Neuronal stem cell (in vitro differentiated cells): ENCODE data around the gene WRAP73.

Experiments used
- DNase-seq: peaks from one replicate; pipeline ENCODE4 v3.0.0-alpha.2; 2013; ENCODE audit warnings: low spot score
- H2AFZ ChIP-seq: one replicate; pipeline ENCODE4 v1.6.1; 2013; ENCODE audit warnings: mild to moderate bottlenecking, low read length, inconsistent platforms
- H2AK5ac ChIP-seq: 2 replicates; pipeline ENCODE4 v1.6.1; 2013; ENCODE audit warnings: low read depth, mild to moderate bottlenecking, inconsistent platforms, low read length, moderate library complexity, mixed read lengths
- H2BK120ac ChIP-seq: 2 replicates; pipeline ENCODE4 v1.6.1; 2013; ENCODE audit warnings: low read depth, mild to moderate bottlenecking, inconsistent platforms, low read length, moderate library complexity, mixed read lengths
- H2BK12ac ChIP-seq: one replicate; pipeline ENCODE4 v1.6.1; 2013; ENCODE audit warnings: low read length, inconsistent platforms
- H2BK15ac ChIP-seq: 2 replicates; pipeline ENCODE4 v1.6.1; 2013; ENCODE audit warnings: mild to moderate bottlenecking, low read length, inconsistent platforms, mixed read lengths
- H2BK5ac ChIP-seq: one replicate; pipeline ENCODE4 v1.6.1; 2013; ENCODE audit warnings: inconsistent platforms, mild to moderate bottlenecking, low read length, moderate library complexity
- H3K14ac ChIP-seq: one replicate; pipeline ENCODE4 v1.6.1; 2013; ENCODE audit warnings: low read length, inconsistent platforms
- H3K18ac ChIP-seq: 2 replicates; pipeline ENCODE4 v1.6.1; 2013; ENCODE audit warnings: low read length, inconsistent platforms
- H3K23ac ChIP-seq: 2 replicates; pipeline ENCODE4 v1.6.1; 2013; ENCODE audit warnings: low read depth, mild to moderate bottlenecking, mixed read lengths, low read length, inconsistent platforms; ENCODE audit not compliant: poor library complexity
- H3K27ac ChIP-seq: replicated peaks from 3 replicates; pipeline ENCODE4 v1.5.1; 2013; ENCODE audit warnings: low read length, inconsistent platforms
- H3K27me3 ChIP-seq, 3 experiments: 2 replicates each; pipeline ENCODE4 v1.6.1; 2013; ENCODE audit warnings: low read length in 3 of 3, mild to moderate bottlenecking in 2 of 3, inconsistent platforms in 1 of 3, low read depth in 1 of 3, mixed read lengths in 1 of 3, moderate library complexity in 1 of 3; ENCODE audit not compliant: control insufficient read depth in 3 of 3, insufficient read depth in 3 of 3
- H3K36me3 ChIP-seq, 2 donors: replicated peaks in 1 of 2; 2 replicates each; pipeline ENCODE4 v1.6.1; 2013; ENCODE audit warnings: low read length in 2 of 2; ENCODE audit not compliant: control insufficient read depth in 2 of 2, insufficient read depth in 2 of 2
- H3K4ac ChIP-seq: 2 replicates; pipeline ENCODE4 v1.6.1; 2013; ENCODE audit warnings: inconsistent platforms, mild to moderate bottlenecking, low read length, moderate library complexity
- H3K4me1 ChIP-seq, 2 donors: 1 replicate in 1 of 2; 2 replicates in 1 of 2; pipeline ENCODE4 v1.6.1; 2013; ENCODE audit warnings: low read length in 2 of 2, low read depth in 1 of 2; ENCODE audit not compliant: control insufficient read depth in 2 of 2, insufficient read depth in 1 of 2
- H3K4me2 ChIP-seq: one replicate; pipeline ENCODE4 v1.6.1; 2013; ENCODE audit warnings: mild to moderate bottlenecking, low read length, inconsistent platforms; ENCODE audit not compliant: insufficient read depth, poor library complexity, severe bottlenecking
- H3K4me3 ChIP-seq, 2 donors: 2 replicates each; pipeline ENCODE4 v1.5.1; 2013; ENCODE audit warnings: low read length in 2 of 2, mild to moderate bottlenecking in 2 of 2, inconsistent platforms in 1 of 2, moderate library complexity in 1 of 2
- H3K79me1 ChIP-seq: one replicate; pipeline ENCODE4 v1.6.1; 2013; ENCODE audit warnings: low read depth, mild to moderate bottlenecking, inconsistent platforms, low read length, moderate library complexity
- H3K9ac ChIP-seq: one replicate; pipeline ENCODE4 v1.6.1; 2013; ENCODE audit warnings: mild to moderate bottlenecking, low read depth, low read length, inconsistent platforms; ENCODE audit not compliant: poor library complexity
- H3K9me3 ChIP-seq, 2 donors: replicated peaks in 1 of 2; 2 replicates each; pipeline versions ENCODE3 to v1.6.1; 2013; ENCODE audit warnings: low read length in 2 of 2, mild to moderate bottlenecking in 2 of 2, inconsistent platforms in 1 of 2, low read depth in 1 of 2, mixed read lengths in 1 of 2, moderate library complexity in 1 of 2; ENCODE audit not compliant: control insufficient read depth in 2 of 2, insufficient read depth in 1 of 2
- H4K8ac ChIP-seq: one replicate; pipeline ENCODE4 v1.6.1; 2013; ENCODE audit warnings: low read depth, mild to moderate bottlenecking, inconsistent platforms, low read length, moderate library complexity
- H4K91ac ChIP-seq: one replicate; pipeline ENCODE4 v1.6.1; 2013; ENCODE audit warnings: low read length, low read depth, mild to moderate bottlenecking, inconsistent platforms; ENCODE audit not compliant: poor library complexity
- WGBS, 2 donors: extraction: QIAGEN DNeasy Blood & Tissue Kit; methylation state at CpG; one replicate each; pipeline ENCODE4 v1.1.7; 2013; ENCODE audit warnings: missing lambda C conversion rate in 2 of 2, mixed read lengths in 1 of 2; ENCODE audit not compliant: insufficient read length in 2 of 2, insufficient replicate concordance in 1 of 2; ENCODE audit errors: extremely low coverage in 2 of 2; 5-methylcytosine and 5-hydroxymethylcytosine counted together

The WRAP73 gene

GRCh38 chr1:3672231-3672970, 22.5 kb upstream of the WRAP73 start:
- no peak for DNase-seq
- peak overlapping the region; percentile 72 for H3K18ac ChIP-seq

GRCh38 chr1:3671371-3672180, 21.7 kb upstream of the WRAP73 start:
- peaks cover 4 to 18% of the 10 kb centered on the region in 2 donors for H3K4me1 ChIP-seq

More at GRCh38 chr1:3672231-3672970, 22.5 kb upstream of the WRAP73 start:
- no peak overlapping the region for H4K91ac ChIP-seq
- no peak overlapping the region for H3K14ac ChIP-seq
- no peak overlapping the region for H3K9ac ChIP-seq
- peaks cover 0 to 79% (median 4%) of the 10 kb centered on the region in 3 experiments for H3K27me3 ChIP-seq
- H3K36me3 ChIP-seq: no peaks in the 10 kb centered on the region
- peaks cover 2% of the 10 kb centered on the region for H3K79me1 ChIP-seq
- no peaks in the 10 kb centered on the region for H3K9me3 ChIP-seq
- no peak overlapping the region for H3K4me2 ChIP-seq
- no peak overlapping the region for H3K27ac ChIP-seq
- no peak overlapping the region for H2AFZ ChIP-seq
- peak overlapping the region; percentile 49 for H2BK15ac ChIP-seq
- H4K8ac ChIP-seq: no peak overlapping the region
- no peak overlapping the region for H2BK12ac ChIP-seq
- H3K4ac ChIP-seq: no peak overlapping the region
- H2BK120ac ChIP-seq: no peak overlapping the region
- WGBS, 2 donors: no CpG with 5 or more reads among the region's 21 CpGs
- no peak overlapping the region for H2BK5ac ChIP-seq
- H2AK5ac ChIP-seq: peak overlapping the region; percentile 15
- no peak overlapping the region for H3K4me3 ChIP-seq
- H3K4me1 ChIP-seq: peaks cover 4 to 13% of the 10 kb centered on the region in 2 donors
- H3K23ac ChIP-seq: peak overlapping the region; percentile 94

GRCh38 chr1:3670823-3671265, 20.9 kb upstream of the WRAP73 start:
- DNase-seq: no peak
- peaks cover 2% of the 10 kb centered on the region for H3K79me1 ChIP-seq
- peak overlapping the region; percentile 56 for H2AK5ac ChIP-seq
- H3K9me3 ChIP-seq: no peaks in the 10 kb centered on the region
- peak overlapping the region; percentile 82 for H3K14ac ChIP-seq
- peak overlapping the region; percentile 23 for H3K4ac ChIP-seq
- no peak overlapping the region for H2BK120ac ChIP-seq
- peaks cover 4 to 24% of the 10 kb centered on the region in 2 donors for H3K4me1 ChIP-seq
- H3K36me3 ChIP-seq: no peaks in the 10 kb centered on the region
- H3K27me3 ChIP-seq: peaks cover 0 to 63% (median 4%) of the 10 kb centered on the region in 3 experiments
- WGBS, 2 donors: no CpG with 5 or more reads among the region's 15 CpGs
- no peak overlapping the region for H4K8ac ChIP-seq
- no peak overlapping the region for H2BK5ac ChIP-seq
- H3K4me3 ChIP-seq: no peak overlapping the region
- H2BK12ac ChIP-seq: peak overlapping the region; percentile 73
- H2BK15ac ChIP-seq: peak overlapping the region; percentile 58
- peak overlapping the region; percentile 55 for H3K23ac ChIP-seq
- no peak overlapping the region for H4K91ac ChIP-seq
- H3K9ac ChIP-seq: no peak overlapping the region
- H3K27ac ChIP-seq: no peak overlapping the region
- H2AFZ ChIP-seq: no peak overlapping the region
- H3K18ac ChIP-seq: peak overlapping the region; percentile 80
- H3K4me2 ChIP-seq: no peak overlapping the region

More at GRCh38 chr1:3671371-3672180, 21.7 kb upstream of the WRAP73 start:
- Histone ChIP-seq H2AFZ (no peak overlapping the region), H3K9me3 (no peaks in the 10 kb centered on the region), H3K4me2 (no peak overlapping the region), H3K36me3 (no peaks in the 10 kb centered on the region), H3K27me3 (peaks cover 0 to 71% (median 4%) of the 10 kb centered on the region in 3 experiments), H2BK12ac (peak overlapping the region; percentile 41), H3K79me1 (peaks cover 2% of the 10 kb centered on the region), H2BK5ac (peak overlapping the region; percentile 66), H3K9ac (no peak overlapping the region), H2BK15ac (peak overlapping the region; percentile 58), H2BK120ac (no peak overlapping the region), H3K4ac (peak overlapping the region; percentile 23), H3K4me3 (peak overlapping the region in 1 of 2 donors; percentile 51), H3K23ac (peak overlapping the region; percentile 94), H4K8ac (no peak overlapping the region), H4K91ac (no peak overlapping the region), H2AK5ac (peak overlapping the region; percentile 56), H3K27ac (no peak overlapping the region), H3K18ac (peak overlapping the region; percentile 80), H3K14ac (peak overlapping the region; percentile 82)
- DNase-seq: no peak
- no CpG with 5 or more reads among the region's 29 CpGs for whole genome bisulfite sequencing, 2 donors
